HG02973 (cell line): ENCODE results near the gene GOLGA1.
A peak's percentile ranks its signal among the peaks of the same experiment; 100 is the strongest.
"Not testable (repeated sequence)": the region's sequence is repeated elsewhere in the genome, so short reads cannot be mapped to it uniquely, and the experiment has no call there.

Source experiments
- ATAC-seq: cut with Tn5 transposase; IDR thresholded peaks from one replicate; pipeline ENCODE4 v1.9.1; 2021; ENCODE audit warnings: moderate library complexity; ENCODE audit not compliant: unreplicated experiment

GOLGA1 gene

DNA sequence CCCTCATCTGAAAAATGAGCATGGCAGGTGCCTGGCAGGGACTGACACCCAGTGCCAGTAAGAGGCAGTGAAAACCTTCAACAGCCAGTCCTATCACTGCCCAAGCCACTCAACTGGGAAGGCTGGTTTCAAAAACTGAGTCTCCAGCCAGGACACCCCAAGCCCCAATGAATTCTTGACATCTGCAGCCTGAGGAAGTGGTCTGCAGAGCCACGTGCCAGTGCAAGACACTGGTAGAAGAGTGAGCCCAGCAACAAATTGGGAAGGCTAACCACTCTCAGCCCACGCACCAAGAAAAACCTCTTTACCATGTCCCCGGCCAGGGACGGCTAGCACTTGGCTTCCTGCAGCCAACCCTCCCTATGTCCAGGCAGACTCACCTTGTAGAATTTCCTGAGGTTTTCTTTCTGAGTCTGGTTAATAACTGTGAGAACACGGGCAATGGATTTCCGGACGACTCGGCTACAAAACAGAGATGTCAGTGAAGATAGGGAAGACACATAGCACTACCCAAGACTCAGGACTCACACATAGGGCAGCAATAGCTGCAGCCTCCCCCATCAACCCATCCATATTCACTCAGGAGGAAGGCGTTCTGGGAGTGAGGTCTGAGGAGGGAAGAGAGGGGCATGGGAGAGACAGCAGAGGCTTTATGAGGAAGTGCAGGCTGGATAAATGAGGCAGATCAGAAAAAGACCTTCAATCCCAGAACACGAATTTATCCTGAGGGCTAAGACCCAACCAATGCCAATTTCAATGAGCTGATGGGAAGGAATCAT lies 80.9 kb downstream of the GOLGA1 start:
- ATAC-seq, result no peak

GRCh38 chr9:124858330-124859046 lies 82.4 kb downstream of the GOLGA1 start:
- no peak for ATAC-seq

DNA sequence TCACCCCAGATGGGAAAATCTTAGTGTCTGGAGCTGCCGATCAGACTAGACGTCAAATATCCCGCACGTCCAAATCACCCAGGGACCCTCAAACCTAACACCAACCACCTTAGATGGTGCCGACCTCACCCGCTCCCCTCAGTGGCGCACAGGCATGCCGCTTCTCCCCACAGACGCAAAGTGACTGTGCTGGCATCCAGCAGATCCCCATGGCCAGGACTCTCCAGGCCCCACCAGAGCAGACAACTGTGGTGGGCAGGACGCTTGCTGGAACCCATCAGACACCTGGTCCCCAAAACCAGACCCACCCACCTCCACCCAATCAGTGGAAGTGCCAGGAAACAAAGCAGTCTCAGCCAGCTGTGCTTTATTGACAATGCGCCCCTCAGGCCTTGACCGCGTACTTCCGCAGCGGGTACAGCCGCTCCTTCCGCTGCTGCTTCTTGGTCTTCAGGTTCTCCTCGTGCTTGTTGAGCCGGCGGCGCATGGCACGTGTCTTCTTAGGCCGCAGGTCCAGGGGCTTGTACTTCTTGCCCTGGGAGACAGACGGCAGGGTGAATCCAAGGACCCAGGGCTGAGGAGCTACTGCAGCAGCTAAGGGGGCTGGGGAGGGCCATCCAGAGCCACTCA lies 83.2 kb downstream of the GOLGA1 start:
- no peak for ATAC-seq

DNA sequence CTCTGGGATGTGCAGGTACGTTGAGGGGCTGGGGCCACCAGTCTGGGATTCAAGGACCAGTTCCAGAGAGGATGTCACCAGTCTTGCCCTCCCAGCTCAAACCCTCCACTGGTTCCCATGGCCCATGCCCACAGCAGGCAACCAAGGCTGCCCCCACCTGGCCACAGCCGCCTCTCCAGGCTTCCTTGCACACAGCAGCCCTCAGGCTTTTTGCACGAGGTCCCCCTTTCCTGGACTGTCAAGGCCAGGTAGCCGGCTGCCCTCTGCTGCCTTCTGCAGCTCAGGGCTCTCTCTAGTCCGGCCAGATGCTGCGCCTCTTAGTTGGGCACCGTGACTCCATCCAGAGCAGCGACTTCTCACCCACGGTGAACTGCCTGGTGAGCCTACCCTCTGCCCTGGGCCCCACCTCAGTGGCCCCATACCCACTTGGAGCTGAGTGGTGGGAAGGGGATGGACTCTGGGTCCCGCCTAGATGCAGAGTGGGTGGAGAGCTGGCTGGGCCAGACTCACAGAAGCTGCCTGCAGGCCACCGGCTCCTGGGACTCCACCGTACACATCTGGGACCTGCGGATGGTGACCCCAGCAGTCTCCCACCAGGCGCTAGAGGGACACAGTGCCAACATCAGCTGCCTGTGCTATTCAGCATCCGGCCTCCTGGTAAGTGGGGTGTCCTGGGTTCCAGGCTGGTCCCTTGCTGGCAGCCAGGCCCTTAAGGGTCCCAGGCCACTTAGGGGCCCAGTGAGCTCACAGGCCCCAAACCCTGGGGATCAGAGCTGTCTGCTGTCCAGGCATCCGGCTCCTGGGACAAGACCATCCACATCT lies 84.7 kb downstream of the GOLGA1 start:
- no peak for ATAC-seq

DNA sequence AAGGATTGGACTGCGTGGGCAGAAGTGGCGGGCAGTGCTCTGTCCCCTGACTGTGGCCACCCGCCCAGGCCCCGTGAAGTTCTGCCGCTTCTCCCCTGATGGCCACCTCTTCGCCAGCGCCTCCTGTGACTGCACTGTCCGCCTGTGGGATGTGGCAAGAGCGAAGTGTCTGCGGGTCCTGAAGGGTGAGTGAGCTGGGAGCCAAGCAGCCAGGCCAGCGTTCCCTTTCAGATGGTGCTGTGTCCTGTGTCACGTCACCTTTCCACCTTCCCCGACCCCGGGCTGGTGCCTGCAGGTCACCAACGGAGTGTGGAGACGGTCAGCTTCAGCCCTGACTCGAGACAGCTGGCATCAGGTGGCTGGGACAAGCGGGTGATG lies 85.3 kb downstream of the GOLGA1 start:
- no peak for ATAC-seq

DNA sequence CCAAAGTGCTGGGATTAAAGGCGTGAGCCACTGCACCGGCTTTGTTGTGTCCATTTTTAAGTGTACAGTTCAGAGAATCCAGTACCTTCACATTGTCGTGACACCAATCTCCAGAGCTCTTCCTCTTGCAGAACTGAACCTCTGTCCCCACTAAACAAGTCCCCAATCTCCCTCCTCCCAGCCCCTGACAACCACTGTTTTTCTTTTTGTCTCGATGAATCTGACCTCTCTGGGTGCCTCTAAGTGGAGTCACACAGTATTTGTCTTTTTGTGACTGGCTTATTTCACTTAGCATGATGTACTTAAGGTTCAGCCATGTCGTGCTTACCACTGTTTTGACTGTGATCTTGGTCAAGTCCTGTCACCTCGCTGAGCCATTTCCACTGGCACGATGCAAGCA lies 86.1 kb downstream of the GOLGA1 start:
- ATAC-seq, result no peak

DNA sequence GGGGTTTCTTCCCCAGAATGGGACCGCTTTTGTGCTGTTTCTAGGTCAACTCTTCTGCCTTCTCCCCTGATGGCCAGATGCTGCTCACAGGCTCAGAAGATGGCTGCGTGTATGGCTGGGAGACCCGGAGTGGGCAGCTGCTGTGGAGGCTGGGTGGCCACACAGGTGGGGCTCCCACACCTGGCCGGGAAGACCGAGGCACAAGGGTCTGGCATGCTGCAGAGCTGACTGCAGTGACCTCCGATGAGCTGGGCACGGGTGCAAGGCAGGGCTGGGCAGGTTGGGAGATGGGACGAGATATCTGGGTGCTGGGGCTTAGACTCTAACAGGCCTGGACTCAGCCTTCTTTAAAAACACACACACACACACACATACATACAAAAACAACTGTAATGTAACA lies 86.7 kb downstream of the GOLGA1 start:
- no peak for ATAC-seq

- ATAC-seq, result no peak
Measured at GRCh38 chr9:124853605-124854143, 87.2 kb downstream of the GOLGA1 start.

DNA sequence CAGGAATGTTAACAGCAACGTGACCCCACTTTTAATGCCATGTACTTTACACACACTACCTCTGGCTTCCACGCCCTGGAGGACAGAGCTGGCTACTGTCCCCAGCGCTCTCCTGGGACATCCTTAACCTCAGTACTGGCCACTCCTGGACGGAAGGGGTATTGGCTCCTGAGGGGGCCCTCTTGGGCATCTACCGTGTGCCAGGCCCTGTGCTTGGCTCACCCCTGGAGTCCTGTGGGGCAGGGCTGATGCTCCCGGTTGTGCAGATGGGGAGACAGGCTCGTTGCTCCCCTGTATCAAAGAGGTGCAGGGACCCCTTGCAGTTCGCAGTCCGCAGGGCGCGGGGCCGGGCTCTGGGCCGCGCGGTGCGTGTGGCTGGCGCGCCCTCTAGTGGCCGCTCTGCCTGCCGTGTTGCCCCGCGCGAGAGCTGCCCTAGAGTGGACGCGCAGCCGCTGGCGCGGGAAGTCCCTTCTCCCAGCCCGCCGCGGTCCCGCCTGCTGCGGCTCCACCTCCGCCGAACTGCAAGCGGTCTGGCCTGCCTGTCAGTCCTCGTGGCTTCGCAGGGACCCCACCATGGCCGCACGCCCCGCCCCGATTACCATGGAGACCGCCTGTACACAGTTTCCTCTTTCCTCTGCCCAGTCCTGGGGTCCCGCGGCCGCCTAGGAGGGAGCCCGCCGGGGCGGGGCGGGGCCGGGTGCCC lies 87.9 kb downstream of the GOLGA1 start, which contains the start of gene WDR38:
Gene WDR38 (plus strand): TSS at position 632 of the 703 bp plus-strand sequence. CDS start 72 bp downstream, outside the sequence.
- ATAC-seq, result peak; percentile 58

GRCh38 chr9:124852121-124852828 lies 88.6 kb downstream of the GOLGA1 start:
- ATAC-seq, result no peak

DNA sequence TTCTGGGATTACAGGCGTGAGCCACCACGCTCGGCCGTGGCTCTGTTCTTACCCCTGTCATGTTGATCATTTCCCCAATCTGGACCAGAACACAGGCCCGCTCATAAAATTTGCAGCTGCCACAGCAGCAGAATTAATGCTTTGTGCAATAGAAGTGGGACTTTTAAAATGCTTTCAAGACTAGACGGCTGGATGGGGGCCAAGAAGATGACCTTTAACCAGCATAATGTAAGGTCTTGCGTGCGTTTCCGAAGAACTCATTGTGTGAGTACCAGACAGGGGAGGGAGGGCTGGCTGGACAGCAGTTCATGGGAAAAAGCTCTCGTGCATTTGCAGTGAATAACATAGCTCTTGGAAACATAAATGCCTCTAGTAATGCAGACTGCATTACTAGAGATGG lies 91.1 kb downstream of the GOLGA1 start:
- ATAC-seq, result no peak

DNA sequence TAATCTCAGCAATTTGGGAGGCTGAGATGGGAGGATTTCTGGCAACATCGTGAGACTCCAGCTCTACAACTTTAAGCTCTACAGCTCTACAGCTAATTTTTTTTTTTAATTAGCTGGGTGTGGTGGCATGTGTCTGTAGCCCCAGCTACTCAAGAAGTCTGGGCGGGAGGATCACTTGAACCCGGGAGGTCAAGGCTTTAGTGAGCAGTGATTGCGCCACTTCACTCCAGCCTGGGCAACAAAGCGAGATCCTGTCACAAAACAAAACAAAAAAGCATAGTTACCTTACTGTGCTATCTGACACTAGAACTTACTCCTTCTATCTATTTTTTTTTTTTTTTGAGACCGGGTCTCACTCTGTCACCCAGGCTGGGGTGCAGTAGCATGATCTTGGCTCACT lies 93.9 kb downstream of the GOLGA1 start:
- ATAC-seq, result no peak

- ATAC-seq, result not testable (repeated sequence)
Measured at GRCh38 chr9:124846467-124846866, 94.4 kb downstream of the GOLGA1 start.

- no peak for ATAC-seq
Measured at GRCh38 chr9:124844291-124844690, 96.6 kb downstream of the GOLGA1 start.

- ATAC-seq, result no peak
Measured at GRCh38 chr9:124843456-124844034, 97.3 kb downstream of the GOLGA1 start.

DNA sequence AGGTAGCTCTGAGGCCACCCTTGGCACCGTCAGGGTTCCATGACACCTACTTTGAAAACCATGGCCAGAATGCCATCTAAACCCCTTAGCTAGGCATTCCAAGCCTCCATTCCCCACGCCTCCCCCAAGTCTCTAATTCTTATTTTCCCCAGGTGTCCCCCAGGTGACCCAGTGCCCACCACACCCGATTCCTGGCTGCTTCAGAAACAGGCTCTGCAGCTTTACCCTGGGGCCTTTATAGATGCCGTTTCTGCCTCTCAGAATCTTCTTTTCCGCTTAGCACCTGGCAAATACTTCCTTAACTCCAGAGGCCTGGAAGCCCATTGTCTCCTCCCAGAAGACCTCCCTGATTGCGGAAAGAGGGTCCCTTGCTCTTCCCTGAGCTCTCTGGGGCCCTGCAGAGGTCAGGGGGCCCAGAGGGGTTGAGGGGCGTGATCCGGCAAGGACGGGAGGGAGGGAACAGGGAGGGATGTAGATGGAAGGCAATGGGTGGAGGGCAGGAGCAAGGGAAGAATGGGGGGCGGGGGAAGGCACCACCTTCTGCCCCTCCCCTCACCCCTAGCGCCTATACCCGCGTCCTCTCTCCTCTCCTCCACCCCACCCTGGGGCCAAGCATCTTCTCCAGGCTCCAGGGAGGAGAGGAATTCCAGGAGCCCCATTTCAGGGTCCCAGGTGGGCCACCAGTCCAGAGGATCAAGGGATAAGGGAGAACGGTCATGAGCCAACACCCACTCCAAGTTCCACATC lies 99.6 kb downstream of the GOLGA1 start:
- no peak for ATAC-seq

DNA sequence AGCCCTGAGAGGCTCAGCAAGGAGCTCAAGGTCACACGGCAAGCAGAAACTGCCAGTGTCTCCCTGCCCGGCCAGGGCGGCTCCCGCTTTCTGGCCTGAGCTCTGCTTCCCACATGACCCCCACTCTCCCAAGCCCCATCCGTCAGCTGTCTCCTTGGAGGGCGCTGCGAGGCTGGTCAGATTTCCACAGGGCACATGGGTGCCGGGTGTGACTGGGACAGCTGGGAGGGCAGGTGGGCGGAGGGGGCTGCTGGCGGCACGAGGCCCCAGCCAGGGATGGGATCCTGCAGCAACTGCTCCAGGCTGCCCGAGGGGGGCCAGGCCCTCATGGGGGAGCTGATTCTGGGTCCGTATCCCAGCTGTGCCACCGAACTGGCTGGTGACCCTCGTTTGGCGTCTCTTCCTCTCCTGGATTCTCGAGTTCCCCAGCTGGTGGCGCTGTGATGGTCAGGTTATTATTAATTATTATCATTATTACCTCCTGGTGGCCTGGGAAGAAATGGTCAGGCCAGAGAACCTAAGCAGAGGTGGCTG lies 100.5 kb downstream of the GOLGA1 start:
- no peak for ATAC-seq

DNA sequence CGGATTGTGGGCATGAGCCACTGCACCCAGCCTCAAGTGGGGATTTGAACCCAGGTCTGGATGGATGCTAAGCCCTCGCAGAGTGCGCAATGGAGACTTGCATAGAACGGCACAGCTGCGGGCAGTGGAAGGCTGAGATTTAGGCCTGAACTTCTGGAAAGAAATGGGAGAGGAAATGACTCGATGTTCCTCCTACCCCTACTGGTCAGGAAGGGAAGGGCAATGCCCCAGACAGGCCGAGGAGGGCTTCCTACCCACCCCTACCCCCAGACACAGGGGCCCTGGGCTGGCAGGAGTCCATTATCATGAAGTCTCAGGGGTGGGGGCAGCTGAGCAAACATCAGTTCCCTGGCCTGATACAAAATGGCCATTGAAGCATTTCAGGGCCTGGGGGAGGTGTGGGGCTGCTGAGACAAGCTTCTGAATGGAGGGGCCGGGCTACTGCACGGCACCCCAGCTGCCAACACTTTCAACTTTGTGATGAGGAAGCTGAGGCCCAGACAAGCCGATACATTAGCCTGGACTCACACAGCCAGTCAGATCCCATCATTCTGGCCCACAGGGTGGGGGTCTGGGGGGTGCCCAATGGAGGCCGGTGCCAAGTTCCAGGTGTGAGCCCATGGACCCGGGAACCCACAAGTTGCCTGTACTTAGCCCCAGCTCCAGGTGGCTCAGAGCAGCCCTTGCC lies 101.1 kb downstream of the GOLGA1 start:
- no peak for ATAC-seq
